ENCODE data around the gene EEF1G.
"Not testable (repeated sequence)": the region's sequence is repeated elsewhere in the genome, so short reads cannot be mapped to it uniquely, and the experiment has no call there.

GRCh38 chr11:62570903-62571302 is 2.8 kb downstream of the EEF1G start:
- TF ChIP-seq POLR2A, CTCF (IDR thresholded peaks at IDR 0.05): not testable (repeated sequence)
